K562 (cell line): ENCODE measurements around the gene CLCN6. TPM values are rescaled to one million over a fixed set of nuclear protein-coding genes. Genes with fewer than 3 reads are reported as not detected.

Experiments used
- CBFB ChIP-seq: sonication (generic); formaldehyde crosslinking; IDR thresholded peaks from 2 replicates; pipeline ENCODE4 v1.4.0; 2020; ENCODE audit warnings: mild to moderate bottlenecking, missing genetic modification reagents
- CREB3L1 ChIP-seq: fragments of 450-650 bp; IDR thresholded peaks from 2 replicates; pipeline ENCODE4 v1.6.1; 2014; ENCODE audit warnings: low read depth, mild to moderate bottlenecking, moderate library complexity, borderline replicate concordance
- FOXO4 ChIP-seq: fragments of 450-650 bp; formaldehyde crosslinking; IDR thresholded peaks from 2 replicates; pipeline ENCODE4 v1.4.0; 2020; ENCODE audit warnings: mild to moderate bottlenecking, moderate library complexity
- GATAD2B ChIP-seq: fragments of 450-650 bp; IDR thresholded peaks from 2 replicates; pipeline ENCODE4 v1.6.1; 2017; ENCODE audit warnings: mild to moderate bottlenecking, borderline replicate concordance
- HLTF ChIP-seq: fragments of 450-650 bp; IDR thresholded peaks from 2 replicates; pipeline ENCODE4 v1.6.1; 2016
- NCOA6 ChIP-seq: fragments of 450-650 bp; IDR thresholded peaks from 2 replicates; pipeline ENCODE4 v1.6.1; 2017; ENCODE audit warnings: mild to moderate bottlenecking
- NCOR1 ChIP-seq: fragments of 450-650 bp; IDR thresholded peaks from 2 replicates; pipeline ENCODE4 v1.6.1; 2016; ENCODE audit warnings: mild to moderate bottlenecking, moderate library complexity
- NFIC ChIP-seq: fragments of 450-650 bp; IDR thresholded peaks from 2 replicates; pipeline ENCODE4 v1.6.1; 2017; ENCODE audit warnings: mild to moderate bottlenecking, inconsistent platforms
- PHF21A ChIP-seq: fragments of 450-650 bp; IDR thresholded peaks from 2 replicates; pipeline ENCODE4 v1.6.1; 2017; ENCODE audit warnings: low read depth, borderline replicate concordance
- PPARD ChIP-seq: fragments of 250-450 bp; sonication (Bioruptor Pico); IDR thresholded peaks from 2 replicates; pipeline ENCODE4 v1.8.0; 2022; ENCODE audit warnings: inconsistent platforms, mild to moderate bottlenecking, moderate library complexity
- RBM25 ChIP-seq: fragments of 200-400 bp; formaldehyde crosslinking; IDR thresholded peaks from 2 replicates; pipeline ENCODE4 v1.6.1; 2018; ENCODE audit warnings: low read length, low read depth, moderate library complexity; ENCODE audit not compliant: severe bottlenecking
- SETDB1 ChIP-seq: IDR thresholded peaks from one replicate; pipeline ENCODE4 v1.6.1; 2012; ENCODE audit warnings: low read length, control low read depth, inconsistent platforms
- SMARCA5 ChIP-seq: fragments of 450-650 bp; IDR thresholded peaks from 2 replicates; pipeline ENCODE4 v1.6.1; 2016
- TGIF2 ChIP-seq: sonication (generic); formaldehyde crosslinking; IDR thresholded peaks from 2 replicates; pipeline ENCODE4 v1.8.1; 2022; ENCODE audit warnings: mild to moderate bottlenecking, missing genetic modification reagents, moderate library complexity
- XRCC5 ChIP-seq: fragments of 200-400 bp; formaldehyde crosslinking; IDR thresholded peaks from 2 replicates; pipeline ENCODE4 v1.6.1; 2017; ENCODE audit warnings: low read depth, mild to moderate bottlenecking, low read length
- ZNF146 ChIP-seq: IDR thresholded peaks from one replicate; pipeline ENCODE4 v1.6.1; 2018; ENCODE audit warnings: missing compliant biosample characterization; ENCODE audit not compliant: unreplicated experiment
- ZNF3 ChIP-seq: fragments of 250-450 bp; sonication (Bioruptor Pico); IDR thresholded peaks from 2 replicates; pipeline ENCODE4 v1.5.0; 2021; ENCODE audit warnings: mild to moderate bottlenecking, moderate library complexity
- ZNF41 ChIP-seq: fragments of 250-450 bp; sonication (Bioruptor Pico); conservative IDR thresholded peaks from 2 replicates; pipeline ENCODE4 v1.4.0; 2020; ENCODE audit warnings: mild to moderate bottlenecking
- ZNF431 ChIP-seq: sonication (generic); formaldehyde crosslinking; IDR thresholded peaks from 2 replicates; pipeline ENCODE4 v1.8.0; 2022; ENCODE audit warnings: mild to moderate bottlenecking, missing genetic modification reagents
- ZNF717 ChIP-seq: fragments of 250-450 bp; sonication (Bioruptor Pico); IDR thresholded peaks from 2 replicates; pipeline ENCODE4 v1.5.0; 2021
- polyA plus RNA-seq, 8 experiments: library from polyadenylated mRNA; depleted of rRNA in 4 of 8; stranded (reverse) in 5 of 8; unstranded in 3 of 8; fragments of >200 nt; fragmentation: Nextera tagmentation in 2 of 8; fragmentation: Illumina TruSeq in 1 of 8; extraction: Ambion mirVana in 2 of 8; extraction: Trizol in 1 of 8; gene quantifications; 2 replicates each; pipeline versions ENCODE4 v1.2.1 to v1.2.3, GENCODE V29; 2011 to 2014; ENCODE audit warnings: inconsistent platforms in 1 of 8, missing spikeins in 1 of 8
- total RNA-seq, 7 experiments: library from RNA; depleted of rRNA in 6 of 7; stranded (reverse); fragments of >200 nt in 6 of 7; fragmentation: Illumina TruSeq in 2 of 7; extraction: Trizol in 2 of 7; gene quantifications; 2 replicates each; pipeline versions ENCODE4 v1.2.1 to v1.2.3, GENCODE V29; 2011 to 2021; ENCODE audit warnings: low replicate concordance in 1 of 7
- TF ChIP-seq, protein P1 (sequence below): fragments of 250-450 bp; sonication (Bioruptor Pico); IDR thresholded peaks from 2 replicates; pipeline ENCODE4 v1.8.0; 2022; ENCODE audit warnings: moderate library complexity, mild to moderate bottlenecking, inconsistent platforms
- TF ChIP-seq, protein P2 (sequence below): fragments of 200-800 bp; sonication (Bioruptor generic); IDR thresholded peaks from 2 replicates; pipeline ENCODE4 v1.6.1; 2017; ENCODE audit warnings: missing genetic modification characterization, missing compliant biosample characterization
- TF ChIP-seq, protein P3 (sequence below): fragments of 250-450 bp; sonication (Bioruptor Pico); IDR thresholded peaks from 2 replicates; pipeline ENCODE4 v1.8.0; 2021; ENCODE audit warnings: mild to moderate bottlenecking, moderate library complexity

The CLCN6 gene
- total and polyA plus RNA-seq, 9 of the 15 experiments (the other 6 are each of a cell fraction or from before 2014, with no cell fraction given) = 2.0 to 21.8 (median 13.6) TPM

- TF ChIP-seq PPARD (CRISPR knock-in tag) (no peak), SMARCA5 (no peak), NCOR1 (peak; percentile 95), FOXO4 (no peak), SETDB1 (peak; percentile 83), NCOA6 (no peak), CBFB (0 out of 2 replicates have a peak, but pooled peaks have one; percentile 46), ZNF3 (CRISPR knock-in tag) (no peak), RBM25 (no peak), TGIF2 (CRISPR knock-in tag) (no peak), HLTF (no peak), ZNF717 (CRISPR knock-in tag) (no peak), ZNF146 (no peak), ZNF41 (CRISPR knock-in tag) (no peak), XRCC5 (no peak), ZNF431 (CRISPR knock-in tag) (peak; percentile 45; the same call in 1 of the 2 replicates), PHF21A (no peak; the same call in 1 of the 2 replicates), NFIC (peak; percentile 100), CREB3L1 (no peak), GATAD2B (no peak)
- TF ChIP-seq, protein P1, sequence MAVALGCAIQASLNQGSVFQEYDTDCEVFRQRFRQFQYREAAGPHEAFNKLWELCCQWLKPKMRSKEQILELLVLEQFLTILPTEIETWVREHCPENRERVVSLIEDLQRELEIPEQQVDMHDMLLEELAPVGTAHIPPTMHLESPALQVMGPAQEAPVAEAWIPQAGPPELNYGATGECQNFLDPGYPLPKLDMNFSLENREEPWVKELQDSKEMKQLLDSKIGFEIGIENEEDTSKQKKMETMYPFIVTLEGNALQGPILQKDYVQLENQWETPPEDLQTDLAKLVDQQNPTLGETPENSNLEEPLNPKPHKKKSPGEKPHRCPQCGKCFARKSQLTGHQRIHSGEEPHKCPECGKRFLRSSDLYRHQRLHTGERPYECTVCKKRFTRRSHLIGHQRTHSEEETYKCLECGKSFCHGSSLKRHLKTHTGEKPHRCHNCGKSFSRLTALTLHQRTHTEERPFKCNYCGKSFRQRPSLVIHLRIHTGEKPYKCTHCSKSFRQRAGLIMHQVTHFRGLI = no peak
- TF ChIP-seq, protein P2, sequence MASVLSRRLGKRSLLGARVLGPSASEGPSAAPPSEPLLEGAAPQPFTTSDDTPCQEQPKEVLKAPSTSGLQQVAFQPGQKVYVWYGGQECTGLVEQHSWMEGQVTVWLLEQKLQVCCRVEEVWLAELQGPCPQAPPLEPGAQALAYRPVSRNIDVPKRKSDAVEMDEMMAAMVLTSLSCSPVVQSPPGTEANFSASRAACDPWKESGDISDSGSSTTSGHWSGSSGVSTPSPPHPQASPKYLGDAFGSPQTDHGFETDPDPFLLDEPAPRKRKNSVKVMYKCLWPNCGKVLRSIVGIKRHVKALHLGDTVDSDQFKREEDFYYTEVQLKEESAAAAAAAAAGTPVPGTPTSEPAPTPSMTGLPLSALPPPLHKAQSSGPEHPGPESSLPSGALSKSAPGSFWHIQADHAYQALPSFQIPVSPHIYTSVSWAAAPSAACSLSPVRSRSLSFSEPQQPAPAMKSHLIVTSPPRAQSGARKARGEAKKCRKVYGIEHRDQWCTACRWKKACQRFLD (CRISPR knock-in tag) = peak; percentile 92
- TF ChIP-seq, protein P3, sequence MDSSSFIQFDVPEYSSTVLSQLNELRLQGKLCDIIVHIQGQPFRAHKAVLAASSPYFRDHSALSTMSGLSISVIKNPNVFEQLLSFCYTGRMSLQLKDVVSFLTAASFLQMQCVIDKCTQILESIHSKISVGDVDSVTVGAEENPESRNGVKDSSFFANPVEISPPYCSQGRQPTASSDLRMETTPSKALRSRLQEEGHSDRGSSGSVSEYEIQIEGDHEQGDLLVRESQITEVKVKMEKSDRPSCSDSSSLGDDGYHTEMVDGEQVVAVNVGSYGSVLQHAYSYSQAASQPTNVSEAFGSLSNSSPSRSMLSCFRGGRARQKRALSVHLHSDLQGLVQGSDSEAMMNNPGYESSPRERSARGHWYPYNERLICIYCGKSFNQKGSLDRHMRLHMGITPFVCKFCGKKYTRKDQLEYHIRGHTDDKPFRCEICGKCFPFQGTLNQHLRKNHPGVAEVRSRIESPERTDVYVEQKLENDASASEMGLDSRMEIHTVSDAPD (CRISPR knock-in tag) = no peak
Observed at GRCh38 chr1:11842154-11843041, 36.4 kb downstream of the CLCN6 start (continued).
